PFSK-1 (cell line): ENCODE data around the gene CD1D.

Source experiments
- FOXP2 ChIP-seq: optimal IDR thresholded peaks from 2 replicates; pipeline ENCODE3; 2011; ENCODE audit warnings: borderline replicate concordance, control low read depth, inconsistent platforms; ENCODE audit not compliant: insufficient read depth; ENCODE audit errors: extremely low read length, extremely low read depth
- POLR2AphosphoS5 ChIP-seq: IDR thresholded peaks from 2 replicates; pipeline ENCODE4 v1.6.1; 2012; ENCODE audit warnings: low read depth, mild to moderate bottlenecking, control low read depth, low read length, moderate library complexity
- SIN3A ChIP-seq: IDR thresholded peaks from 2 replicates; pipeline ENCODE4 v1.6.1; 2012; ENCODE audit warnings: mild to moderate bottlenecking, low read length, moderate library complexity, borderline replicate concordance; ENCODE audit not compliant: insufficient read depth
- TAF1 ChIP-seq: IDR thresholded peaks from 2 replicates; pipeline ENCODE4 v1.6.1; 2012; ENCODE audit warnings: low read length, control low read depth, borderline replicate concordance; ENCODE audit not compliant: insufficient read depth
- TF ChIP-seq, protein P1 (sequence below), 2 experiments: IDR thresholded peaks; 2 replicates each; pipeline versions ENCODE4 v1.6.1 to v1.8.0; 2011 to 2012; ENCODE audit warnings: low read depth in 2 of 2, low read length in 2 of 2, control low read depth in 1 of 2, inconsistent platforms in 1 of 2, mild to moderate bottlenecking in 1 of 2, moderate library complexity in 1 of 2; ENCODE audit not compliant: insufficient read depth in 1 of 2

DNA sequence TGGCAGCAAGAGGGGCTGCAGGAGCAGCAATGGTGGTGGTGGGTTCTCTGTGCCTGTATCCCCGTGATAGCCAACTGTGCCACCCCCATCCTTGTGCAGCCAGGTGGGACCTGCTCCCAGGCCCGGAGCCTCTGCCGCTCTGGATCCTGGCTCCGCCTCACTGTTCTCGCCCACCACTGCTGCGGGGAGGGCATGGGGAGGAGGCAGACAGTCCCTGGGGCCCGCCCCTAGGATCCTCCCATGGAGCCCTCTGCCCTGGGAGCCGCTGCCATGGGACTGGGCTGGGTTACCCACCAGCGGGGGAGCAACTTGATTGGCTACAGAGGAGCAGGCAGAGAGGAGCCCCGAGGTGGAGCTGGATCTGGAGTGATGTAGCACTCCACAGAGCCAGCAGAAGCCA, 31.6 kb downstream of the CD1D start:
- TF ChIP-seq SIN3A (no peak), TAF1 (no peak), POLR2AphosphoS5 (no peak), FOXP2 (no peak)
- TF ChIP-seq, protein P1, sequence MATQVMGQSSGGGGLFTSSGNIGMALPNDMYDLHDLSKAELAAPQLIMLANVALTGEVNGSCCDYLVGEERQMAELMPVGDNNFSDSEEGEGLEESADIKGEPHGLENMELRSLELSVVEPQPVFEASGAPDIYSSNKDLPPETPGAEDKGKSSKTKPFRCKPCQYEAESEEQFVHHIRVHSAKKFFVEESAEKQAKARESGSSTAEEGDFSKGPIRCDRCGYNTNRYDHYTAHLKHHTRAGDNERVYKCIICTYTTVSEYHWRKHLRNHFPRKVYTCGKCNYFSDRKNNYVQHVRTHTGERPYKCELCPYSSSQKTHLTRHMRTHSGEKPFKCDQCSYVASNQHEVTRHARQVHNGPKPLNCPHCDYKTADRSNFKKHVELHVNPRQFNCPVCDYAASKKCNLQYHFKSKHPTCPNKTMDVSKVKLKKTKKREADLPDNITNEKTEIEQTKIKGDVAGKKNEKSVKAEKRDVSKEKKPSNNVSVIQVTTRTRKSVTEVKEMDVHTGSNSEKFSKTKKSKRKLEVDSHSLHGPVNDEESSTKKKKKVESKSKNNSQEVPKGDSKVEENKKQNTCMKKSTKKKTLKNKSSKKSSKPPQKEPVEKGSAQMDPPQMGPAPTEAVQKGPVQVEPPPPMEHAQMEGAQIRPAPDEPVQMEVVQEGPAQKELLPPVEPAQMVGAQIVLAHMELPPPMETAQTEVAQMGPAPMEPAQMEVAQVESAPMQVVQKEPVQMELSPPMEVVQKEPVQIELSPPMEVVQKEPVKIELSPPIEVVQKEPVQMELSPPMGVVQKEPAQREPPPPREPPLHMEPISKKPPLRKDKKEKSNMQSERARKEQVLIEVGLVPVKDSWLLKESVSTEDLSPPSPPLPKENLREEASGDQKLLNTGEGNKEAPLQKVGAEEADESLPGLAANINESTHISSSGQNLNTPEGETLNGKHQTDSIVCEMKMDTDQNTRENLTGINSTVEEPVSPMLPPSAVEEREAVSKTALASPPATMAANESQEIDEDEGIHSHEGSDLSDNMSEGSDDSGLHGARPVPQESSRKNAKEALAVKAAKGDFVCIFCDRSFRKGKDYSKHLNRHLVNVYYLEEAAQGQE (IDR thresholded peaks at IDR 0.05; ENCODE audit: insufficient read depth in 1 of 2, low read depth in 2 of 2, low read length in 2 of 2) = no peak
